Hematopoietic multipotent progenitor cell treated with erythropoietin and hydrocortisone succinate and interleukin-3 and kit ligand, for 4 days (in vitro differentiated cells): ENCODE results near the gene BCR.
A peak's percentile ranks its signal among the peaks of the same experiment; 100 is the strongest.

Experiments used
- DNase-seq: peaks from one replicate; pipeline ENCODE4 v3.0.0-alpha.2; 2015

The BCR gene

DNA sequence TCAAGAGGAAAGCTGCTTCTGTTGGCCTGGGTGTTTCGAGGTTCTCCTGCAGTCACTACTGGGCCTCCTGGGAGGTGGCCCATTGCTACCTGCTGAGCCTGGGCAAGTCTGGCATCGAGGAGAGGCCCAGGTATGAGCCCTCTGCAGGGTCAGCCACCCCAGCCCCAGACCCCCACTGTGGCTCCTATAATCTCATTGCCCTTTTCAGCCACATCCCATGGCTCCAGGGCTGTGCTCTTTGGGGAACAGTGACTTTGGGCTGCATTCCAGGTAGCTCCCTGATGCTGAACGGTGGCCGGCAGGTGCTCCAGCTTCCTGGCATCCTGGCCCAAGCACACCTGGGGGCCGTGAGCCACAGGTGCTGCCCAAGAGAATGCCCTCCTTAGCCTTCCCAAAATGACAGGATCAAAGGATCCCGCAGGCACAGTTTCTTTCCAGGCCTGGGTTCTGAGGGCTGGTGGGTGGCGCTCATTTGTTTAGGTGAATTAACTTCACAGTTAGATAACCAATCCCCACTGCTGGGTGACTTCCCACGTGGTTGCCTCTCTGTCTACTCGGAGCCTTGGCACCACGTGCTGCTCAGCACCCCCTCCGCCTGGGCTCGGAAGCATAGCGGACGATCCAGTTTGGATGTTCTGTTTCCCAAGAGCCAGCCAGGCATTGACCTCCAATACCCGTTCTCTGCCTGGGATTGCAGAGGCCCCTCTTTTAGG is 97.4 kb downstream of the BCR start:
- DNase-seq: no peak

GRCh38 chr22:23278883-23279675 is 98.8 kb downstream of the BCR start:
- no peak for DNase-seq

GRCh38 chr22:23279781-23280180 is 99.5 kb downstream of the BCR start:
- no peak for DNase-seq

DNA sequence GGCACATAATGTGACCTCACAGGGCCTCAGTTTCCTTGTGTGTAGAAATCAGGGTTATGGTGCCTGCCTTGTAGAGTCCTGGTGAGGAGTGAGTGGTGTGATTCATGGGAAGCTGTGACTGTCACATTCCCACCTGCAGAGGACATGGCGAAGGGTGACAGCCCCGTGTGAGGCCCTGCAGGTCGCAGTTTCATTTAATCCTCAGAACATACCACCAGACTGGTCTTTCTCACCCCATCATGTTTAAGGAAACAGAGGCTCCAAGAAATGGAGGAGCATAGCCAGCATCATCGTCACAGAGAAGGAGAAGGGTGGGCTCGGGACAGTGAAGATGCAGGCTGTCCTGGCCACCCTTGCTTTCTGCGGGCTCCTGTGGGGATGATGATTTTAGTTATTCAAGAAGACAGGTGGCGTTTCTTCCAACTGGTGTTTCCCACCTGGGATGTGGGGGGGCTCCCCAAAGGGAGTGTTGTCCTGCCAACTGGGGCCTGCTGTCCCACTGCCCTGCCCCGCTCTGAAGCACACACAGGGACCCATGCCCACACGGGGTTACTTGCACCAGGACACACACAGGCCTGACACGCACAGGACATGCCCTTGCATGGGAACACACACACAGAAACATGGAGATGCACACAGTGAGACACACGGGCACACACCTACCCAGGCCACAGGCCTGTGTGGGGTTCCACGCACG is 100.2 kb downstream of the BCR start:
- DNase-seq: no peak

GRCh38 chr22:23281053-23281405 is 100.7 kb downstream of the BCR start:
- no peak for DNase-seq

DNA sequence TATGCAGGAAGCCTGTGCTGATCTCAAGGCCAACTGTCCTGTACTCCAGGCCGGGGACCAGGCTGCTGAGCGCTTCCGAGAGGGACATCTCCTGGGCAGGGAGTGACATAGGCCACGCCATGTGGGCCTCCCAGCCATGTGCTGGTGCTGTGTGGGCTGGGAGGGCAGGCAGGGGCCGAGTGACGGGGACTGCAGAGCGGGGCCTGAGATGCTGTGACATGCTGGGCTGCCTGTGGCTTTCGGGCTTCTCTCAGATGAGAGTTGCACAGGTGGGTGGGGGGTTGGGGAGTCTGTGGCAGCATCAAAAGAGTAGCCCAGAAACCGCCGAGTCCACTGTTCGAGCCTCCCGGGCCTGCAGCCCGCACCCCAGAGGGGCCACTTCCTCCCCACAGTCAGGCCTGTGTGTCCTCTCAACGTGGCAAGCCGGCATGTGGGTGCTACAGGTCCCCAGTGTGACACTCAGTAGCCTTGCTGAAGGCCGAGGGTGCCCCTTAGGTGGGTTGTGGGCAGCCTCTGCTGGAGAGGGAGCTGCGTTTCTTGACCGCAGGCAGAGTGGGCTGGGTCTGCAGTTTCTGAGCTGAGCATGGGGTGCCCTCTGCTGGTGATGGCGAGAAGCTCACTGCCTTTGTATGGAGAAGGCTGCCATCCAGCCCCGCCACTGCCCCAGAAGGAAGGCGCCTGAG is 101.2 kb downstream of the BCR start:
- DNase-seq: peak; percentile 92

DNA sequence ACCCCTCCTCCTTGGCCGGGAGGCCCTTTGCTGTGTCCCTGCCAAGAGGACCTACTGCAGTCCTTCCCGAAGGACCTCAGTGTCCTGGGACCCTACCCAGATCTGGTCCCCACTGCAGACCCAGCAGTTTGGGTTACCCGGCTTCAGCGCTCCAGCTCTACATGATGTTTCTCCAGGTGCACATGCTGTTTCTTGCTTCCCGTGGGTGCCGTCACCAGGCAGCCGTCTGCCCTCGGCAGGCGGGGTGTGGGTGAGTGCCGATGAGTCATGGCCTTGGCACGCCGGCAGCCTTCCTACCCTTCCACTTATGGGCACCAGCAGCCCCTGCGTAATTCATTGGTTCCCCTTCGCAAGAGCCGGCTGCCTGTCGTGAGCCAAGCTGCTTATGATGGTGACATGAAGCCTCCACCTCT is 101.8 kb downstream of the BCR start:
- no peak for DNase-seq

- no peak for DNase-seq
These were observed 102.2 kb downstream of the BCR start for GRCh38 chr22:23282516-23282915.

DNA sequence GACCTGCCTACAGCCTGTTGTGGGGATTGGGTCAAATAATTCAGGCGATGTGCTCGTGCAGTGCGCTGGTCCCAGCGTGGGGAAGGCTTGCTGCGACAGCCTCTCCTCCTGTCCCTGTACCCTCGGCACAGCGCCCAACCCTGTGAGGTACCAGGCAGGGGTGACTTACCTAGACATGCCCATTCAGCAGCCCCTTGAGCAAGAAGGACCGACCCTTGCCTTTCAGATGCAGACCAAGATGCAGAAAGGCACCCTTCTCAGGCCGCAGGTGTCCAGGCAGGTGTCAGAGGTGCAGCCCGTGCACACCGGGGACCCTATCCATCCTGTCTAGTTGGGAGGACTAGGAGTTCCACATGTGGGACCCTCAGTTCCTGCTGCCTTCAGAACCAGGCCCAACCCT is 102.7 kb downstream of the BCR start:
- DNase-seq: no peak

GRCh38 chr22:23283591-23284503 is 103.5 kb downstream of the BCR start:
- DNase-seq: no peak

- no peak for DNase-seq
These were observed 104.3 kb downstream of the BCR start for GRCh38 chr22:23284504-23285033.

- no peak for DNase-seq
These were observed 104.9 kb downstream of the BCR start for GRCh38 chr22:23285236-23285635.

DNA sequence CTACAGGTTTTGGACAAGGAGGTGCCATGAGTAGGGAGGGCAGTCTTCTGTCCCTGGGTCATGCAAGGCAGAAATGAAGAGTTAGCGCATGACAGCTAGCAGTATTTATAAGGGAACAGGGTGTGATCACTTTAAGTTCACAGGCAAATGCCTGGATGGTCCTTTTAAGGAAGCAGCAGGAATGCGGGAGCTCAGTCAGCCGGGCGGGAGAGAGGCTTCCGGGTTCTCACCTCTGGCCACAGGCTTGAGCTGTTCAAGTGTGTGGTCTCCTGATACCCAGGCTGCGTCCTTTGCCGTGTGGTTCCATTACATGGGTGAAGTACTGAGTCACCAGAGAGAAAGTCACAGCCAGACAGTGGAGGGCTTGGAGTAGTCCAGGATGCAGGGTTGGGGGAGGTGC is 105.4 kb downstream of the BCR start:
- DNase-seq: no peak

DNA sequence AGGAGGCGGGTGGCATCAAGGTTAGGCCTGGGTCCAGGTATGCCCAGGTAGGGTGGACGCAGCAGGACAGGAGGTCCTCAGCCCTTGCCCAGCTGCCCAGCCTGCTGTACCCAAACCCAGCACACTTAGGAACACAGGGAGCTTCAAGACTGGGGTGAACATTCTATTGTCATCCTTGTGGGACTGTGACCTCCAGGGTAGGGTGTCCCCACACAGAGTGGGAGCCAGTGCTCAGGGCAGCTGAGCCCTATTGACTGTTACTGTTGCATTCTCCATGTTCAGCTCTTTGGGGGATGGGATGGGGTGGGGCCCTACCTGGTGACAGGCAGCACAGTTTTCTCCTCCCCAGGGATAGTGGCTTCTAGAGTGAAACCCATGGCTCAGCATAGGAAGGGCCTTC is 106.0 kb downstream of the BCR start:
- DNase-seq: no peak

- no peak for DNase-seq
These were observed 107.1 kb downstream of the BCR start for GRCh38 chr22:23287136-23288095.

- no peak for DNase-seq
These were observed 108.2 kb downstream of the BCR start for GRCh38 chr22:23288301-23289129.

DNA sequence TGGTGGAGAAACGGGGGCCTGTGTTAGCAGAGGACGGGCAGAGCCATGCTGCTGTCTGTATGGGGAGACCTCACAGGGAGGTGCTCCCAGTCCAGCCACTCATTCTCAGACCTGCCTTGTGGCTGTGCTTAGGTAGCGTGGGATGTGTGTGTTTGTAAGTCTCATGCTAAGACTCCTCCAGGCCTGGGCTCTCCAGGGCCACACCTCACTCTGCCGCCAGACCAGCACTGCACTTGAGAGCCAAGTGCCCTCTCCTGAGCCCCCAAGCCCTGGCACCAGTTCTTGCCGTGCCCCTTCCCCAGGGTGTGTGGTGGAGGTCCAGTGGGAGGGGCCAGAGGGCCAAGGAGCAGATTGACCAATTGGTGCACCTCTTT is 108.8 kb downstream of the BCR start:
- DNase-seq: no peak

DNA sequence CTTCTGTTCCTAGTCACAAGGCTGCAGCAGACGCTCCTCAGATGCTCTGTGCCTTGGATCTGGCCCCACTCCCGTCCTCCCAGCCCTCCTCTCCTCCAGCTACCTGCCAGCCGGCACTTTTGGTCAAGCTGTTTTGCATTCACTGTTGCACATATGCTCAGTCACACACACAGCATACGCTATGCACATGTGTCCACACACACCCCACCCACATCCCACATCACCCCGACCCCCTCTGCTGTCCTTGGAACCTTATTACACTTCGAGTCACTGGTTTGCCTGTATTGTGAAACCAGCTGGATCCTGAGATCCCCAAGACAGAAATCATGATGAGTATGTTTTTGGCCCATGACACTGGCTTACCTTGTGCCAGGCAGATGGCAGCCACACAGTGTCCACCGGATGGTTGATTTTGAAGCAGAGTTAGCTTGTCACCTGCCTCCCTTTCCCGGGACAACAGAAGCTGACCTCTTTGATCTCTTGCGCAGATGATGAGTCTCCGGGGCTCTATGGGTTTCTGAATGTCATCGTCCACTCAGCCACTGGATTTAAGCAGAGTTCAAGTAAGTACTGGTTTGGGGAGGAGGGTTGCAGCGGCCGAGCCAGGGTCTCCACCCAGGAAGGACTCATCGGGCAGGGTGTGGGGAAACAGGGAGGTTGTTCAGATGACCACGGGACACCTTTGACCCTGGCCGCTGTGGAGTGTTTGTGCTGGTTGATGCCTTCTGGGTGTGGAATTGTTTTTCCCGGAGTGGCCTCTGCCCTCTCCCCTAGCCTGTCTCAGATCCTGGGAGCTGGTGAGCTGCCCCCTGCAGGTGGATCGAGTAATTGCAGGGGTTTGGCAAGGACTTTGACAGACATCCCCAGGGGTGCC is 109.8 kb downstream of the BCR start:
- peak; percentile 79 for DNase-seq
